Measurements from ENCODE around the gene CISD3. TPM values are rescaled to one million over a fixed set of nuclear protein-coding genes. Genes with fewer than 3 reads are reported as not detected.
A peak's percentile ranks its signal among the peaks of the same experiment; 100 is the strongest.

The CISD3 gene
- total RNA-seq, 1 experiment from 2014 or later = 6.6 TPM

DNA sequence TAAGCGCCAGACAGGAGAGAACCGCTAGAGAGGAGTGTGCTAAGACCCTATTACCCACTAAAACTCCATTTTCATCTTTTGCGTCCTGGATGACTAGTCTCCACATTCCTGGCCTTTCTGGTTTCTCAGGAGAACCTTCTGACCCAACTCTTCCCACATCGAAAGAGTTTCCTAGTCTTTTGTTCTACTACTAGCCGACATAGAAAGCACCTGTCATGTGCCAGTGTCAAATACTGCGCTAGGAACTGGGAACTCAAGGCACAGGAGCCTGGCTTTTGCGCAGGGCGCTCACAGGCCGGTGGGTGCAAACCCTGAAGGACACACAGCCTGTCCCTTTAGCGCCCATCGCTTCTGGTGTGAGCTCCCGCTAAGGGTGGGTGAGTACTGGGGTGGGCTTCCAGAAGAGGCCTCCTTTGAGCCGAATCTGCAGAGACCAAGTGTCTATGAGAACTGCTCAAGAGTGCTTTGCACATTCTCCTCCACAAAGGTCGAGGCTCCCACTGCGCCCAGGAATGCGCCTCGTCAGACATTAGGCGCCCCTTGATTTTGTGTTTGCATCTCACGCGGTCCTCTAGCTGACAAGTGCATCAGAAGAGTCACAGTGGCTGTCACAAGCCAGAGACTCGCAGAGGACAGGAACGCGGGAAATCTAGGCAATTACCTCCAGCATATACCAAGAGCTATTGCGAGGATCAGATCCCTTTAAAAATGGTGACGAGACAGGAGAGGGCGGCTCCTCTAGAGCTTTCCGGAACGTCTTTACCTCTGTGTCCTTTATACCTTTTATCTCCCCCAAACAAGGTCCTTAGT is 20.4 kb downstream of the CISD3 start:
- Histone ChIP-seq H3K36me3 (ENCODE audit: insufficient read depth, low read length, poor library complexity, severe bottlenecking) (no peaks in the 10 kb centered on the region), H3K27me3 (replicated peaks; ENCODE audit: insufficient read depth, low read depth, low read length, poor library complexity) (no peaks in the 10 kb centered on the region), H3K4me1 (ENCODE audit: insufficient read depth, low read length, poor library complexity, severe bottlenecking) (peaks cover 29% of the 10 kb centered on the region), H3K9me3 (ENCODE audit: low read depth, low read length, poor library complexity, severe bottlenecking) (no peaks in the 10 kb centered on the region), H3K4me3 (ENCODE audit: low read depth, low read length, poor library complexity, severe bottlenecking) (peak overlapping the region; percentile 81), H3K27ac (ENCODE audit: low read depth, low read length, poor library complexity, severe bottlenecking) (no peak overlapping the region)
- intact Hi-C loops (cut with micrococcal nuclease; ENCODE audit: unreplicated experiment) = loop anchor here (5.0 kb wide), 1 partner anchor 117 kb away; no protein-coding TSS in a partner anchor
- DNase-seq (ENCODE audit: low spot score) = peak; percentile 54
- BruUV-seq (replicated peaks) = no TSS peak
- ChIA-PET CTCF (no interaction called here), POLR2A (ENCODE audit: low non-redundant PET) (no interaction called here)
- no peak for TF ChIP-seq EZH2 (IDR thresholded peaks at IDR 0.05; ENCODE audit: borderline replicate concordance, low read depth, low read length, poor library complexity, severe bottlenecking)
- TF ChIP-seq, protein P1, sequence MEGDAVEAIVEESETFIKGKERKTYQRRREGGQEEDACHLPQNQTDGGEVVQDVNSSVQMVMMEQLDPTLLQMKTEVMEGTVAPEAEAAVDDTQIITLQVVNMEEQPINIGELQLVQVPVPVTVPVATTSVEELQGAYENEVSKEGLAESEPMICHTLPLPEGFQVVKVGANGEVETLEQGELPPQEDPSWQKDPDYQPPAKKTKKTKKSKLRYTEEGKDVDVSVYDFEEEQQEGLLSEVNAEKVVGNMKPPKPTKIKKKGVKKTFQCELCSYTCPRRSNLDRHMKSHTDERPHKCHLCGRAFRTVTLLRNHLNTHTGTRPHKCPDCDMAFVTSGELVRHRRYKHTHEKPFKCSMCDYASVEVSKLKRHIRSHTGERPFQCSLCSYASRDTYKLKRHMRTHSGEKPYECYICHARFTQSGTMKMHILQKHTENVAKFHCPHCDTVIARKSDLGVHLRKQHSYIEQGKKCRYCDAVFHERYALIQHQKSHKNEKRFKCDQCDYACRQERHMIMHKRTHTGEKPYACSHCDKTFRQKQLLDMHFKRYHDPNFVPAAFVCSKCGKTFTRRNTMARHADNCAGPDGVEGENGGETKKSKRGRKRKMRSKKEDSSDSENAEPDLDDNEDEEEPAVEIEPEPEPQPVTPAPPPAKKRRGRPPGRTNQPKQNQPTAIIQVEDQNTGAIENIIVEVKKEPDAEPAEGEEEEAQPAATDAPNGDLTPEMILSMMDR (conservative IDR thresholded peaks at IDR 0.05; ENCODE audit: low read depth, low read length) = no peak

DNA sequence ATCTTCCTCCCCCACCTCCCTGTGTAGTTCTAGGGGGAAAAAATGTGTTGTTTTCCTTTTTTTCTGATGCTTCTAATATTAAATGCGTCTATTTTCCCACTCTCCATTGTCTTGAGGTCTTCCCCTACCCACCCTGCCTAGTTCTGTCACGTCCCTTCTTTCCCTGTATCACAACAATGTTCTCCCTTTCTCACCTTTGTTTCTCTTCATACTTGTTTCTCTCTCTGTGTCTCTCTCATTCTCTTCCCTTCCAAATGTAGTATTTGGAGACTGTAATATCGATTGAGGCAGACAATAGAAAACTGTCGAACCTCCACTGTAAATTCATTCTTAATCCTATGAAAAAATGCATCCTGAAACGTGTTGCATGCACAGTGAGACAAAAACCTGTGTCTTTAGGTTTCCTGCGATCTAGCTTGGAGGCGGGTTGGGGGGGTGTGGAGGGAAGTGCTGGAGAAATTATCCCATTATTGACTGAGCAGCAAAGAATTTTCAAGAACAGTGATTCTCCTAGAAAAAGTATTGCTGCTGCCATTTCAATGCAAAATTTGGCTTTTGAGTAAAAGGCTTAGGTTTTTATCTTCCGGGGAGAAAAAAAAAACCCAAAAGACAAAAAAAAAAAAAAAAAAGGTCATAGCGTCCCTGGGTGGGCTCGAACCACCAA is 21.1 kb downstream of the CISD3 start:
- intact Hi-C loops (cut with micrococcal nuclease; ENCODE audit: unreplicated experiment) = loop anchor here (5.0 kb wide), 1 partner anchor 116 kb away; no protein-coding TSS in a partner anchor

GRCh38 chr17:38751808-38752307 is 21.7 kb downstream of the CISD3 start:
- ChIA-PET CTCF (no interaction called here), POLR2A (ENCODE audit: low non-redundant PET) (no interaction called here)
- Histone ChIP-seq H3K4me1 (ENCODE audit: insufficient read depth, low read length, poor library complexity, severe bottlenecking) (peaks cover 16% of the 10 kb centered on the region), H3K4me3 (ENCODE audit: low read depth, low read length, poor library complexity, severe bottlenecking) (peak overlapping the region; percentile 81), H3K27me3 (replicated peaks; ENCODE audit: insufficient read depth, low read depth, low read length, poor library complexity) (no peaks in the 10 kb centered on the region), H3K9me3 (ENCODE audit: low read depth, low read length, poor library complexity, severe bottlenecking) (no peaks in the 10 kb centered on the region), H3K27ac (ENCODE audit: low read depth, low read length, poor library complexity, severe bottlenecking) (peak overlapping the region; percentile 80), H3K36me3 (ENCODE audit: insufficient read depth, low read length, poor library complexity, severe bottlenecking) (peaks cover 5% of the 10 kb centered on the region)
- no peak for TF ChIP-seq EZH2 (IDR thresholded peaks at IDR 0.05; ENCODE audit: borderline replicate concordance, low read depth, low read length, poor library complexity, severe bottlenecking)
- TF ChIP-seq, protein P1 (conservative IDR thresholded peaks at IDR 0.05; ENCODE audit: low read depth, low read length) = no peak
- intact Hi-C loops (cut with micrococcal nuclease; ENCODE audit: unreplicated experiment) = loop anchor here (5.0 kb wide), 1 partner anchor 115 kb away; no protein-coding TSS in a partner anchor
- BruUV-seq (replicated peaks) = no TSS peak
- DNase-seq (ENCODE audit: low spot score) = peak; percentile 78

More for the DNA sequence above, 21.1 kb downstream of the CISD3 start:
- H3K4me1 ChIP-seq (ENCODE audit: insufficient read depth, low read length, poor library complexity, severe bottlenecking) = peaks cover 21% of the 10 kb centered on the region
- H3K27me3 ChIP-seq (replicated peaks; ENCODE audit: insufficient read depth, low read depth, low read length, poor library complexity) = no peaks in the 10 kb centered on the region
- H3K9me3 ChIP-seq (ENCODE audit: low read depth, low read length, poor library complexity, severe bottlenecking) = no peaks in the 10 kb centered on the region
- CTCF ChIA-PET = no interaction called here
- BruUV-seq (replicated peaks) = no TSS peak
- DNase-seq (ENCODE audit: low spot score) = peak; percentile 48
- H3K27ac ChIP-seq (ENCODE audit: low read depth, low read length, poor library complexity, severe bottlenecking) = no peak overlapping the region
- POLR2A ChIA-PET (ENCODE audit: low non-redundant PET) = no interaction called here
- no peak for TF ChIP-seq EZH2 (IDR thresholded peaks at IDR 0.05; ENCODE audit: borderline replicate concordance, low read depth, low read length, poor library complexity, severe bottlenecking)
- TF ChIP-seq, protein P1 (conservative IDR thresholded peaks at IDR 0.05; ENCODE audit: low read depth, low read length) = no peak
- peak overlapping the region; percentile 81 for H3K4me3 ChIP-seq (ENCODE audit: low read depth, low read length, poor library complexity, severe bottlenecking)
- peaks cover 3% of the 10 kb centered on the region for H3K36me3 ChIP-seq (ENCODE audit: insufficient read depth, low read length, poor library complexity, severe bottlenecking)

All from A673 (cell line).